TTC549 (cell line): Measurements from ENCODE around the gene TBXAS1.

ENCODE experiments used
- FAIRE-seq: peaks from 2 replicates; lab custom pipeline; 2012; peaks lifted over from hg19 to GRCh38; lab: Jason Lieb, UNC

The TBXAS1 gene

DNA sequence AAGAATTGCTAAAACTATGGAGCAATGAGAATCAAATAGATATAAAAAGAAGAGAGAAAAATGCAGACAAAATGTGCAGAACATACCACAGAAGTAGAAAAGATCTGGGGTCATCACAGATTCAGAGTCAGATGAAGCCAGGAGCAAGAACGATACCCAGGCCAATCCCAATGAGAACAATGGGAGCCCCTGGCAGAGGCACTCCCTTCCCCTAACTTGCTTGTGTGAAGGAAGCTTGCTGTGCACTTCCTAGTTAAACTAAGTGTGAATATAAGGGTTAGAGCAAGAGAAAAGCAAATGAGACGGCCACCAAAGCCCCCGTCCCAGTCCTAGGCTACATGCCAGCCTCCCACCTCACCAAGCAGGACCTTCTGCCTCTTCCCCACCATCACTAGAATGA lies 221.0 kb downstream of the TBXAS1 start:
- FAIRE-seq: no peak

DNA sequence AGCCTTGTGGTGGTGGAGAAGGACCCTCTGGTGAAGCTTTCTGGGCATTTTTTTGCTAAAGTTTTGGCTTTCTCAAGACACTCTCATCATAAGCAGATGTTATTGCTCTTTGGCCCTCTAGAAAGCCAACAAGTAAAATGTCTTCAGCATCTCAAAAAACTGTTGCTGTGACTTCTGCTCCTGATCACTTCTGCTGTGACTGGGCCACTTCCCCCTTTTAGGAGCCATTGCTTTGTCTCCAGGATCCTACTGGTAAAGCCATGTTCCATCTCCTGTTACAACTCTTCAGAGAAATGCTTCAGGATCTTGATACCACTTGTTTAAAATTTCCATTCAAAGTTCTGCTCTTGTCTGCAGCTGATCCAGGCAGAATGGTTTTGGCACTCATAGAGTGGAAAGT lies 222.8 kb downstream of the TBXAS1 start:
- no peak for FAIRE-seq

DNA sequence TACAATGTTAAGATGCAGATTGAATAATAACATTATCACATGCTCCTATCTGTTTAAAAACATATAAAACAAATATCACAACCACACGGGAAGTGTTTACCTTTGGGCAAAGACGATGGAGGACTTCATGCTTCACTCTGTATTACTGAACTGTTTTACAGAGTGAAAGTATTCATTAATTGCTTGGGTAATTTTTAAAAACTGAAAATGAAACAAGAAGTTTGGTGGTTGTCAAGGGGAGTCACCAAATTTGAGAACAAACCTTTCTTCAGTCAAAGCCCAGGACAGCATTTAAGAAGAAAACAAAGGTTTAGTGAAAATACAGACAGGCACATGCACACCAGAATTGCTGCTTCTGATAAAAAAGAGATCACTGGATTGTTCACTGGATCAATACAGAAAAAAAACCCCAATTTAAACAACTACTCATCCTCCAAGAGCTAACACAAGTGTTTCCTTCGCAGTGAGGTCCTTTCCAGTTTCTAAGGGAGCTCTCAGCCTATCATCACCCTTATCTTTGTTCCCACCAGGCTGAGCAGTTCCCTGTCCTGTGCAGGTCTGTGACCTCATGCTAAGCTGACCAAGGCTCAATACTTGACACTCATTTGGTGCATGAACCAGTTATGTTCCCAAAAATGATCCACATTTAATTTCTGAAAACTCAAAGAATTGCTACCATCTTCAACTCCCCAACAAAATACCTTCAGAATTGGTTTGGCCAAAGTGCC lies 224.9 kb downstream of the TBXAS1 start:
- FAIRE-seq: no peak

- FAIRE-seq: no peak
Observed at GRCh38 chr7:140054751-140055150, 225.7 kb downstream of the TBXAS1 start.

DNA sequence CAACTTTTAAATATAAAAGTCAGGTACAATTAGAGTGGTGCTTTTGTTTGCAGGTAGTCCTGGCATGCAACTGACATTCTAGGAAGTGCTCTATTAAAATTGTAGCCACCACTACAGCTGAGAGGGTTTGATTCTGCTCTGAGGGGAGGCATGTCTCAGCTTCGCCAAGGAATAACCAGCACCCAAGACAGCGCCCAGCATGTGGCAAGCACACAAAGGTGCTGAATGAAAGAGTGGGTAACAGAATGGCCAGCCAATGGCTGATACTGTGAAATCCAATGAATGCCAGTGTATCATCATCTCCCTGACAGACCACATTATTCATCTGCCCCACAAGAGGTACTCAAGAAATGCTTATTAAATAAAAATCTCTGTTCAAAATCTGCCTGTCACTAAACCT lies 226.8 kb downstream of the TBXAS1 start:
- no peak for FAIRE-seq

- no peak for FAIRE-seq
Observed at GRCh38 chr7:140056431-140057142, 227.5 kb downstream of the TBXAS1 start.

- no peak for FAIRE-seq
Observed at GRCh38 chr7:140057143-140057535, 228.1 kb downstream of the TBXAS1 start.

- no peak for FAIRE-seq
Observed at GRCh38 chr7:140058517-140058916, 229.5 kb downstream of the TBXAS1 start.

DNA sequence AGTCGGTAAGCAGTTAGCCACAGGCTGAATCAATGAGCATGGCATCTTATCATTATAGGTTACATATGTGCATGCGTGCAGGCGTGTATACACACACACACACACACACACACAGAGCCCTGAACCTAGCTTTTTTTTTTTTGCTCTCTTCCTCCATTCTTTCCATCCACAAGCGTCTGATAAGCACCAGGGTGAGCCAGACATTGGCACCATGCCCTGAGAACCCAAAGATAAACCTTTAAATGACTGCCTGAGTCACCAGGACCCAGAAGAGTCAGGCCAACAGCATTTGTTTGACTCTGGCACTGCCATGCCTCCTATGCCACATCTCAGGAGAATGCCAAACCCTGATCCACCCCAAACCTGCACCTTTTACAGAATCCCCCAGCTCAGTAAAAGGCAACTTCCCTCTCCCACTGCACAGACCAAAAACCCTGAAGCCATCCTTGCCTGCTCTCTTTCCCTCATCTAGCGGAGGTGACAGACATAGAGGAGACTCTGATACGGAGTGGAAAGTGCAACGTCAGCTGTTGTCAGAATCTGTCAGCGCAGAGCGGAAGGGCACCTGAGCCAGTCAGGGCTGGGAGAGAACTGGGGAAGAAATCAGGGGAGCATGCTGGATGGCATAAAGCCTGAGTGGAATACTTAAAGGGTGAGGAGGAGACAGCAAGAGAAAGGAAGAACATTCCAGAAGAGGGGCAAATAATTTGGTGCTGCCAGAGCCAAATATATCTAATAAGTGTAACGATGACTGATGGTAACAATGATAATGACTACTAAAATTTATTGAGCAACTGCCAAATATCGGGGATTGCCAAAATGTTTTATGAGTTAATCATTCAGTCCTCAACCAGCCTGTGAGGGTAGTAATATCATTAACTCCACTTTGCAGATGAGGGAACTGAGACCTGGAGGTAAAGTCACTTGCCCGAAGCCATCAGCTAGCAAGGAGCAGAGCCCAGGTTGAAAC lies 230.5 kb downstream of the TBXAS1 start:
- no peak for FAIRE-seq

GRCh38 chr7:140060243-140060630 lies 231.2 kb downstream of the TBXAS1 start:
- no peak for FAIRE-seq

DNA sequence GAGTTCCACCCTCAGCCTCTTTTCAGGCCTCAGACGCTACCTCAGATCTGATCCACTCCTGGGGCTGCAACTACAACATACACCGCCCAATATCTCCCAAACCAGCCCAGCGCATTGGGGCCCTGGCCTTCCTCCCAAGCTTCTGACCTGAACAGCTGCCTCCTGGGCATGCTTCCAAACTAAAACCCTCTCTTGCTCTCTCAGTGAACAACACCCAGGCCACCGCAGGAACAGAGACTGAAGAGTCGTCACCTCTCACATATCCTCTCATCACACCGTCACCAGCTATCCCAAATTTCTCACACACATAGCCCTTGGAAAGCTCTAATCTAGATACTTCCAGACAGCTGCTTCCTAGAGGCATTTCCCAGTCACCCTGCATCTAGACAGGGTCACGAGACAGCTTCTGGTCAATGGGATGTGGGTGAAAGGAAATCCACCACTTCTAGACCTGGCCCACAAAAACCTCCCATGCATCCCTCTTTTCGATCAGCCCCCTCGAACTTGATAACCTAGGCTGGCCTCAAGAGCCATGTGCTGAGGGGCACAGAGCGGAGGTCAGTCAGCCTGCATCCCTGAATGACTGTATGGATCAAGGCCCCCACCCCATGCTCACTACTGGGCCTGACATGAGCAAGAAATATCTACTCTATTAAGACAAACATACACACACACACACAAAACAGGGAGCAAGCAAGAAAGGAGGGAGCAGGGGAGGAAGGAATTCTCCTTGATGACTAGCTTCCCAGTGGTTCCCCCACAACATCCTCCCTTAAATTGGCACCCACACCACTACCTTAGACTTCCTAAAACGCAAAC lies 231.9 kb downstream of the TBXAS1 start:
- FAIRE-seq: no peak

- FAIRE-seq: no peak
Observed at GRCh38 chr7:140061607-140061930, 232.5 kb downstream of the TBXAS1 start.

- FAIRE-seq: no peak
Observed at GRCh38 chr7:140062118-140062527, 233.1 kb downstream of the TBXAS1 start.

GRCh38 chr7:140062528-140063299 lies 233.7 kb downstream of the TBXAS1 start, which contains the start of gene PARP12:
TSS of gene PARP12 (minus strand) at chr7:140062951. CDS start at chr7:140062847, 104 bp downstream.
- FAIRE-seq: no peak

GRCh38 chr7:140067052-140067451 lies 238.0 kb downstream of the TBXAS1 start:
- no peak for FAIRE-seq

DNA sequence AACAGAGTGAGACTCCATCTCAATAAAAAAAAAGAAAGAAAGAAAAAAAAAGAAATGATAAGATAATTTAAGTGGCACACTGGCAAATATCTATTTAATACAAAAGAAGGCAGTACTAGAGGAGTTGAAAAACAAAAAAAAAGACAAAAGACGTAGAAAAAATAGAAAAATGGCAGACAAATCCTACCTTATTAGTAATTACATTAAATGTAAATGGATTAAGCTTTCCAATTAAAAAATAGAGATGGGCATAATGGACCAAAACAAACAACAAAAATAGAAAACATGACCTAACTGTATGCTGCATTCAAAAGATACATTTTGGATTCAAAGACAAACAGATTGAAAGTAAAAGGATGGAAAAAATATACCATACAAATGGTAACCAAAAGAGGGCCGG lies 239.0 kb downstream of the TBXAS1 start:
- FAIRE-seq: no peak

DNA sequence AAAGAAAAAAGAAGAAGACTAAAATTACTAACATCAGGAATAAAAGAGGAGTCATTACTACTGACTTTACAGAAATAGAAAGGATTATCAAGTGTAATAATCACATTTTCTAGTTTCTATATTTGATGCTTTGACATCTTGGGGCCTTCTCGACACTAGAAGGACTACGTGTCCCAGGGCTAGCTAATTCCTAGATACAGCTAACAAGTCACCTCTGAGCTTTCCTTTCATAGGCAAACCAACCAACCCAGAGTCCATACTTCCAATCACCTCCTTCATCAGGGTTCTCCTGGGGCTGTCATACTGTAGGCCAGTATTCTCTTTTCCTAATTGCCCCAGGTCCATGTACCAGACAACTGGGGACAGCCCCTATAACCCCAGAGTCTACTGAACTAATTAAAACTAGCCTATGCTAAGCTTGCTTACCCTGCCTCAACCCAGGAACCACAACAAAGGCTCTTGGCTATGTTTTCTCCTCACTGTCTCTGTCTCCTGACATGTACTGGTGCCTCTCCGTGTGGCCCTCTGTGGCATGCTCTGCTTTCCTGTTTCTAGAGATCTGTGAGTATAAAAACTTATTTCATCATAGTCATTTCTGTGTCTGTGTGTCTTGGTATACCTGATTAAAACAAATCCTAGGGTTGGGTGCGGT lies 240.4 kb downstream of the TBXAS1 start:
- no peak for FAIRE-seq
